Nephron progenitor cell (in vitro differentiated cells): ENCODE data around the gene PSORS1C2.

ENCODE experiments used
- DNase-seq: peaks from one replicate; pipeline ENCODE4 v3.0.0; 2021
- H3K27ac Mint-ChIP-seq: 2 replicates; pipeline ENCODE4 v1.8.0; 2021; ENCODE audit warnings: mild to moderate bottlenecking, moderate library complexity, mixed read lengths
- H3K27me3 Mint-ChIP-seq: 2 replicates; pipeline ENCODE4 v1.8.0; 2021; ENCODE audit warnings: mild to moderate bottlenecking, low read depth, mixed read lengths; ENCODE audit not compliant: poor library complexity
- H3K36me3 Mint-ChIP-seq: 2 replicates; pipeline ENCODE4 v1.8.0; 2021; ENCODE audit warnings: low read depth, mixed read lengths
- H3K4me1 Mint-ChIP-seq: 2 replicates; pipeline ENCODE4 v1.8.0; 2021; ENCODE audit warnings: mixed read lengths
- H3K4me3 Mint-ChIP-seq: 2 replicates; pipeline ENCODE4 v1.8.0; 2021; ENCODE audit warnings: mild to moderate bottlenecking, moderate library complexity, mixed read lengths
- H3K9me3 Mint-ChIP-seq: 2 replicates; pipeline ENCODE4 v1.8.0; 2021; ENCODE audit warnings: mild to moderate bottlenecking, moderate library complexity, mixed read lengths
- TF ChIP-seq, protein P1 (sequence below): fragments of 200-600 bp; sonication (generic); IDR thresholded peaks from 2 replicates; pipeline ENCODE4 v1.5.0; 2021; ENCODE audit warnings: antibody characterized with exemption

The PSORS1C2 gene

GRCh38 chr6:31118178-31118577, 20.7 kb downstream of the PSORS1C2 start:
- no peak overlapping the region for H3K4me3 Mint-ChIP-seq
- TF ChIP-seq, protein P1, sequence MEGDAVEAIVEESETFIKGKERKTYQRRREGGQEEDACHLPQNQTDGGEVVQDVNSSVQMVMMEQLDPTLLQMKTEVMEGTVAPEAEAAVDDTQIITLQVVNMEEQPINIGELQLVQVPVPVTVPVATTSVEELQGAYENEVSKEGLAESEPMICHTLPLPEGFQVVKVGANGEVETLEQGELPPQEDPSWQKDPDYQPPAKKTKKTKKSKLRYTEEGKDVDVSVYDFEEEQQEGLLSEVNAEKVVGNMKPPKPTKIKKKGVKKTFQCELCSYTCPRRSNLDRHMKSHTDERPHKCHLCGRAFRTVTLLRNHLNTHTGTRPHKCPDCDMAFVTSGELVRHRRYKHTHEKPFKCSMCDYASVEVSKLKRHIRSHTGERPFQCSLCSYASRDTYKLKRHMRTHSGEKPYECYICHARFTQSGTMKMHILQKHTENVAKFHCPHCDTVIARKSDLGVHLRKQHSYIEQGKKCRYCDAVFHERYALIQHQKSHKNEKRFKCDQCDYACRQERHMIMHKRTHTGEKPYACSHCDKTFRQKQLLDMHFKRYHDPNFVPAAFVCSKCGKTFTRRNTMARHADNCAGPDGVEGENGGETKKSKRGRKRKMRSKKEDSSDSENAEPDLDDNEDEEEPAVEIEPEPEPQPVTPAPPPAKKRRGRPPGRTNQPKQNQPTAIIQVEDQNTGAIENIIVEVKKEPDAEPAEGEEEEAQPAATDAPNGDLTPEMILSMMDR = no peak
- peaks cover 8% of the 10 kb centered on the region for H3K27me3 Mint-ChIP-seq
- peaks cover 32% of the 10 kb centered on the region for H3K4me1 Mint-ChIP-seq
- no peak overlapping the region for H3K27ac Mint-ChIP-seq
- H3K9me3 Mint-ChIP-seq = no peaks in the 10 kb centered on the region
- no peaks in the 10 kb centered on the region for H3K36me3 Mint-ChIP-seq
- no peak for DNase-seq

- no peak for DNase-seq
- Mint-ChIP-seq H3K4me1 (peaks cover 30% of the 10 kb centered on the region), H3K27me3 (peaks cover 11% of the 10 kb centered on the region), H3K9me3 (no peaks in the 10 kb centered on the region), H3K36me3 (no peaks in the 10 kb centered on the region), H3K4me3 (no peak overlapping the region), H3K27ac (no peak overlapping the region)
- TF ChIP-seq, protein P1 = no peak
These were observed 22.0 kb downstream of the PSORS1C2 start for GRCh38 chr6:31116661-31117385.

DNA sequence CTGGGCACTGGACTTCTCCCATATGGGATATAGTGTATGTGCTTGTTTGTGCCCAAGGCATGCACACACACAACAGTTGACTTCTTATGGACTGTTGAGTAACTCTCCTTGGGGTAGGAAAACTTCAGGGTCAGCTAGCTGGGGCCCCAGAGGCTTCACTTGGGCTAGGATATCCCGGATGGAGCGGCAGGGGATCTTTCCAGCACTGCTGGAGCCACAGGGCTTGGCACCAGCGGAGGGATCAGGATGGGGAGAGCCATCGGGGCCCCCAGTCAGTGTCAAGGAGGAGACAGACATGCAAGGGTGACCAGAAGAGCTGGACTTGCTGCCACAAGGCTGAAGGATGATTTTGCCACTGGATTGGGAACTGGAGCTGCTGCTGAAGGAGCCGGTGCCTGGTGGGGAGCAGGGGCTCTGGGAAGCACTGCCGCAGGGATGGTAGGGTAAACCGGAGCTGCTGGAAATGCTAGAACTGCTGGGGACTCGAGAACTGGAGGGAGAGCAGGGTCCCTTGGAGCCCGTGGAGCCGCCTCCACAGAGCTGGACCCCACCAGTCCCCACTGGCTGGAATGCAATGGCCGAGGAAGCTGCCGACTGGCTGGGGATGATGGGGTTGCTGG, 22.8 kb downstream of the PSORS1C2 start:
- H3K4me1 Mint-ChIP-seq = peaks cover 32% of the 10 kb centered on the region
- H3K27ac Mint-ChIP-seq = no peak overlapping the region
- no peak overlapping the region for H3K4me3 Mint-ChIP-seq
- TF ChIP-seq, protein P1 = no peak
- peaks cover 13% of the 10 kb centered on the region for H3K27me3 Mint-ChIP-seq
- no peak for DNase-seq
- no peaks in the 10 kb centered on the region for H3K36me3 Mint-ChIP-seq
- H3K9me3 Mint-ChIP-seq = no peaks in the 10 kb centered on the region

GRCh38 chr6:31114970-31115849, 23.7 kb downstream of the PSORS1C2 start:
- H3K4me3 Mint-ChIP-seq = no peak overlapping the region
- peaks cover 18% of the 10 kb centered on the region for H3K27me3 Mint-ChIP-seq
- H3K27ac Mint-ChIP-seq = no peak overlapping the region

DNA sequence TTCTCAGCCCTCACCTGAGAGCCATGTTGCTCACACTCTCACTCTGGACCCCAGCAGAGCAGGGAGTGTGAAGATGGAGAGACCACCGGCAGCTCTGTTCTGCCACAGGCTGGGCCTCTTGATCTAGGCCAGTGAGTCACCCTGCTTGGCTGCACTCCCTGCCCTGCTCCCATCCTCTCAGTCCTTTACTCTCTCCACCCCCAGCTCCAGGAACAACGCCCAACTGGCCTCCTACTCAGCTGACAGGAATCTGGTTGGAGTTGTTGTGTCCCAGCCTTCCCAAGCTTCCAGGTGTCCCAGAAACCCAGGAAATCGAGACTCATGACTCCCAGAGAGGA, 24.4 kb downstream of the PSORS1C2 start, which contains the start of gene PSORS1C1:
TSS of gene PSORS1C1 (plus strand) at position 260 of the 338 bp plus-strand sequence. CDS start 14,833 bp downstream, outside the sequence.
- Mint-ChIP-seq H3K36me3 (no peaks in the 10 kb centered on the region), H3K9me3 (no peaks in the 10 kb centered on the region), H3K27me3 (peaks cover 25% of the 10 kb centered on the region), H3K27ac (no peak within 1 kb of the TSS), H3K4me1 (peaks cover 39% of the 10 kb centered on the region), H3K4me3 (peak within 1 kb of the TSS; percentile 50)
- TF ChIP-seq, protein P1 = no peak
- DNase-seq = no peak

More at GRCh38 chr6:31114970-31115849, 23.7 kb downstream of the PSORS1C2 start:
- TF ChIP-seq, protein P1 = no peak
- H3K9me3 Mint-ChIP-seq = no peaks in the 10 kb centered on the region
- H3K4me1 Mint-ChIP-seq = peaks cover 39% of the 10 kb centered on the region
- no peaks in the 10 kb centered on the region for H3K36me3 Mint-ChIP-seq
- DNase-seq = no peak
